ENCODE results near the gene ITGAX. TPM values are rescaled to one million over a fixed set of nuclear protein-coding genes. Genes with fewer than 3 reads are reported as not detected.

Gene ITGAX
- total and polyA plus RNA-seq, 4 donors = 1.1 to 9.6 (median 1.9) TPM

GRCh38 chr16:31397096-31397660 lies 42.2 kb downstream of the ITGAX start:
- Histone ChIP-seq H3K4me3 (ENCODE audit: low read depth in 1 of 3, low read length in 3 of 3) (no peak overlapping the region), H3K4me1 (ENCODE audit: control insufficient read depth in 4 of 4, insufficient read depth in 4 of 4, low read length in 3 of 4) (no peaks in the 10 kb centered on the region), H3K36me3 (ENCODE audit: control insufficient read depth in 4 of 4, insufficient read depth in 3 of 4, low read depth in 1 of 4, low read length in 3 of 4) (no peaks in the 10 kb centered on the region), H3K9me3 (ENCODE audit: control insufficient read depth in 4 of 4, low read length in 3 of 4) (peaks cover 0 to 3% (median 0%) of the 10 kb centered on the region in 4 donors), H3K9ac (ENCODE audit: low read depth in 1 of 2, low read length in 2 of 2) (no peak overlapping the region), H3K27ac (ENCODE audit: low read depth in 1 of 2, low read length in 2 of 2) (no peak overlapping the region), H3K27me3 (ENCODE audit: control insufficient read depth in 4 of 4, insufficient read depth in 4 of 4, low read length in 3 of 4) (no peaks in the 10 kb centered on the region)
- DNase-seq (ENCODE audit: low spot score) = no peak
- TF ChIP-seq FOXA2 (IDR thresholded peaks at IDR 0.05) (no peak), RXRA (IDR thresholded peaks at IDR 0.05) (no peak), CTCF (IDR thresholded peaks at IDR 0.05; ENCODE audit: low read depth, low read length, missing input control) (no peak), HNF4A (conservative IDR thresholded peaks at IDR 0.05) (no peak), SP1 (IDR thresholded peaks at IDR 0.05) (no peak), YY1 (IDR thresholded peaks at IDR 0.05) (no peak), TAF1 (conservative IDR thresholded peaks at IDR 0.05) (no peak), RAD21 (IDR thresholded peaks at IDR 0.05) (no peak)
- WGBS = 89% methylated on average over 18 of the region's 18 CpGs

DNA sequence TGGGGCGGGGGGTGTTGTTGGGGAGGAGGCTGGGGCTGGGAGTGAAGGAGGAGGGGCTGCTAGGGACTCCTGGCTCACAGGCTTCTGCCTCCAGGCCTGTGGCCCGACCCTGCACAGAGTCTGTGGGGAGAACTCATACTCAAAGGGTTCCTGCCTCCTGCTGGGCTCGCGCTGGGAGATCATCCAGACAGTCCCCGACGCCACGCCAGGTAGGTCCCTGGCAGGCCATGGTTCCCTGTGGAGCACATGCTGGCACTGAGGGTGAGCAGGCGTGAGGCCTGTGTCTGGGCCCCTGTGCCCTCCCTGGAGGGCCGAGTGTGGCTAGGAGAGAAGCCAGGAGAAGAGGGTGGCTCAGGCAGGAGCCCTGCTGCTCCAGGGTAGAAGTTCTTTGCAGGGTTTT lies 42.7 kb downstream of the ITGAX start:
- Histone ChIP-seq H3K27ac (ENCODE audit: low read depth in 1 of 2, low read length in 2 of 2) (no peak overlapping the region), H3K9ac (ENCODE audit: low read depth in 1 of 2, low read length in 2 of 2) (no peak overlapping the region), H3K4me1 (ENCODE audit: control insufficient read depth in 4 of 4, insufficient read depth in 4 of 4, low read length in 3 of 4) (no peaks in the 10 kb centered on the region), H3K4me3 (ENCODE audit: low read depth in 1 of 3, low read length in 3 of 3) (no peak overlapping the region), H3K27me3 (ENCODE audit: control insufficient read depth in 4 of 4, insufficient read depth in 4 of 4, low read length in 3 of 4) (no peaks in the 10 kb centered on the region), H3K9me3 (ENCODE audit: control insufficient read depth in 4 of 4, low read length in 3 of 4) (peaks cover 0 to 3% (median 0%) of the 10 kb centered on the region in 4 donors), H3K36me3 (ENCODE audit: control insufficient read depth in 4 of 4, insufficient read depth in 3 of 4, low read depth in 1 of 4, low read length in 3 of 4) (no peaks in the 10 kb centered on the region)
- 85% methylated on average over 9 of the region's 9 CpGs for WGBS
- TF ChIP-seq NR2F2 (IDR thresholded peaks at IDR 0.05) (no peak), ZBTB33 (IDR thresholded peaks at IDR 0.05) (no peak), CTCF (IDR thresholded peaks at IDR 0.05; ENCODE audit: low read depth, low read length, missing input control) (no peak), EGR1 (IDR thresholded peaks at IDR 0.05; ENCODE audit: low read depth in 2 of 2) (no peak), JUND (IDR thresholded peaks at IDR 0.05) (no peak), RXRA (IDR thresholded peaks at IDR 0.05) (no peak), SP1 (IDR thresholded peaks at IDR 0.05) (no peak), FOXA1 (IDR thresholded peaks at IDR 0.05) (no peak), MAX (IDR thresholded peaks at IDR 0.05) (no peak)
- TF ChIP-seq, protein P1, sequence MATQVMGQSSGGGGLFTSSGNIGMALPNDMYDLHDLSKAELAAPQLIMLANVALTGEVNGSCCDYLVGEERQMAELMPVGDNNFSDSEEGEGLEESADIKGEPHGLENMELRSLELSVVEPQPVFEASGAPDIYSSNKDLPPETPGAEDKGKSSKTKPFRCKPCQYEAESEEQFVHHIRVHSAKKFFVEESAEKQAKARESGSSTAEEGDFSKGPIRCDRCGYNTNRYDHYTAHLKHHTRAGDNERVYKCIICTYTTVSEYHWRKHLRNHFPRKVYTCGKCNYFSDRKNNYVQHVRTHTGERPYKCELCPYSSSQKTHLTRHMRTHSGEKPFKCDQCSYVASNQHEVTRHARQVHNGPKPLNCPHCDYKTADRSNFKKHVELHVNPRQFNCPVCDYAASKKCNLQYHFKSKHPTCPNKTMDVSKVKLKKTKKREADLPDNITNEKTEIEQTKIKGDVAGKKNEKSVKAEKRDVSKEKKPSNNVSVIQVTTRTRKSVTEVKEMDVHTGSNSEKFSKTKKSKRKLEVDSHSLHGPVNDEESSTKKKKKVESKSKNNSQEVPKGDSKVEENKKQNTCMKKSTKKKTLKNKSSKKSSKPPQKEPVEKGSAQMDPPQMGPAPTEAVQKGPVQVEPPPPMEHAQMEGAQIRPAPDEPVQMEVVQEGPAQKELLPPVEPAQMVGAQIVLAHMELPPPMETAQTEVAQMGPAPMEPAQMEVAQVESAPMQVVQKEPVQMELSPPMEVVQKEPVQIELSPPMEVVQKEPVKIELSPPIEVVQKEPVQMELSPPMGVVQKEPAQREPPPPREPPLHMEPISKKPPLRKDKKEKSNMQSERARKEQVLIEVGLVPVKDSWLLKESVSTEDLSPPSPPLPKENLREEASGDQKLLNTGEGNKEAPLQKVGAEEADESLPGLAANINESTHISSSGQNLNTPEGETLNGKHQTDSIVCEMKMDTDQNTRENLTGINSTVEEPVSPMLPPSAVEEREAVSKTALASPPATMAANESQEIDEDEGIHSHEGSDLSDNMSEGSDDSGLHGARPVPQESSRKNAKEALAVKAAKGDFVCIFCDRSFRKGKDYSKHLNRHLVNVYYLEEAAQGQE (IDR thresholded peaks at IDR 0.05) = no peak
- no peak for DNase-seq (ENCODE audit: low spot score)

Data from liver (tissue), 9 donors.